ENCODE data around the gene NPR2.

The NPR2 gene

DNA sequence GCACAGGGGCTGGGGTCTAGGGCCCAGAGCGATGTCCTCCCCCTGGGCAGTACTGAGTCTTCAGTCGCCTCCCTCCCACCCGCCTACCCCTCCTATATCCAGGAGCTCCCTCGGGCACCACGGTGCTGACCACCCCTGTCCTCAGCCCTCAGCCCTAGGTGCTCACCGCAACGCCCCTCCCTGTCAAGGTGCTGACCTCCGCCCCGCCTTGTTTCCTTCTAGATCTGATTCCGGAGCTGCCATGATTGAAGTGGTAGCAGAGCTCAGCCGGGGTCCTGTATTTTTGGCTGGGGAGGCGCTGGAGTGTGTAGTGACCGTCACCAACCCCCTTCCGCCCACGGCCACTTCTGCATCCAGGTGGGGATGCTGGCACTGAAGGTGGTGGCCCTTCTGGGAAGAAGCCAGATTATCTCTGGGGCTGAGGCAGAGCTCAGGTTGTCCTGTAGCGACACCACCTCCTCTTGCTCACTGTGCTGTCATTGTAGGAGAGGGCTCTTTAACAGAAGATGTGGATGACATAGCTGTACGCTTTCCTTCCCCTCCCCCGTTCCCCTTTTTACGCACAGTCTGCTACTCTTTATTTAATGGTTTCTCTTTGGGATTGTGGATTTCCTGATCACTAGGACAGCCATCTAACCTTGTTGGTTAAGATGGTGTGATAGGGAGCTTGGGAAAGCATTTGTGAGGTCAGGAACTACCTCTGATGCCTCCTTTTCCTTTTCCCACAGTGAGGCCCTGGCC is 41.7 kb upstream of the NPR2 start:
- H4K12ac ChIP-seq (ENCODE audit: low read depth, low read length) = peak overlapping the region; percentile 91
- H3K36me3 ChIP-seq (ENCODE audit: control insufficient read depth in 1 of 2, insufficient read depth in 2 of 2, low read length in 2 of 2) = peaks cover 29 to 39% of the 10 kb centered on the region in 2 experiments
- peak overlapping the region; percentile 90 for H3K4me2 ChIP-seq (ENCODE audit: low read length)
- peak in 1 of 2 donors; percentile 58 for DNase-seq
- peaks cover 12% of the 10 kb centered on the region for H3K79me1 ChIP-seq (ENCODE audit: low read length)
- peak overlapping the region; percentile 94 for H4K8ac ChIP-seq (ENCODE audit: low read depth, low read length)
- H2AK5ac ChIP-seq (ENCODE audit: low read length) = peak overlapping the region; percentile 60
- H3K18ac ChIP-seq (ENCODE audit: low read length) = peak overlapping the region; percentile 99
- H3K27ac ChIP-seq (ENCODE audit: low read depth, low read length) = peak overlapping the region; percentile 89
- no peaks in the 10 kb centered on the region for H3K27me3 ChIP-seq (ENCODE audit: insufficient read depth, low read length)
- no CpG with 5 or more reads among the region's 19 CpGs for WGBS (ENCODE audit: extremely low coverage, insufficient coverage, insufficient read length)
- peak overlapping the region; percentile 92 for H3K14ac ChIP-seq (ENCODE audit: low read length)
- peak overlapping the region; percentile 84 for H3K4me3 ChIP-seq (ENCODE audit: low read depth, low read length)
- H3K9ac ChIP-seq (ENCODE audit: low read length) = peak overlapping the region; percentile 95
- H2BK5ac ChIP-seq (ENCODE audit: low read depth, low read length, poor library complexity) = peak overlapping the region; percentile 75
- peaks cover 16 to 29% of the 10 kb centered on the region in 2 experiments for H3K4me1 ChIP-seq (ENCODE audit: control insufficient read depth in 1 of 2, insufficient read depth in 2 of 2, low read length in 2 of 2)
- peak overlapping the region; percentile 86 for H2BK120ac ChIP-seq (ENCODE audit: insufficient read depth, low read length, poor library complexity)
- H3K9me3 ChIP-seq (ENCODE audit: insufficient read depth, low read depth, low read length) = no peaks in the 10 kb centered on the region
- peak overlapping the region; percentile 95 for H4K91ac ChIP-seq (ENCODE audit: low read depth, low read length)
- H3K79me2 ChIP-seq (ENCODE audit: control insufficient read depth, insufficient read depth, low read length, poor library complexity) = peaks cover 23% of the 10 kb centered on the region
- peak overlapping the region; percentile 43 for H3K4ac ChIP-seq (ENCODE audit: low read depth, low read length)
- peak overlapping the region; percentile 96 for H2AFZ ChIP-seq (ENCODE audit: insufficient read depth, low read length, poor library complexity)
- H2BK12ac ChIP-seq (ENCODE audit: low read length) = no peak overlapping the region
- H3K23ac ChIP-seq (ENCODE audit: low read length) = no peak overlapping the region

- H2BK120ac ChIP-seq (ENCODE audit: insufficient read depth, low read length, poor library complexity) = no peak overlapping the region
- peak overlapping the region; percentile 95 for H4K91ac ChIP-seq (ENCODE audit: low read depth, low read length)
- no peak overlapping the region for H2BK5ac ChIP-seq (ENCODE audit: low read depth, low read length, poor library complexity)
- peak overlapping the region; percentile 12 for H4K8ac ChIP-seq (ENCODE audit: low read depth, low read length)
- peak overlapping the region; percentile 90 for H3K4me2 ChIP-seq (ENCODE audit: low read length)
- peaks cover 12% of the 10 kb centered on the region for H3K79me1 ChIP-seq (ENCODE audit: low read length)
- no peak overlapping the region for H2AFZ ChIP-seq (ENCODE audit: insufficient read depth, low read length, poor library complexity)
- H3K36me3 ChIP-seq (ENCODE audit: control insufficient read depth in 1 of 2, insufficient read depth in 2 of 2, low read length in 2 of 2) = peaks cover 29 to 39% of the 10 kb centered on the region in 2 experiments
- no CpG with 5 or more reads among the region's 4 CpGs for WGBS (ENCODE audit: extremely low coverage, insufficient coverage, insufficient read length)
- peak overlapping the region; percentile 2 for H3K18ac ChIP-seq (ENCODE audit: low read length)
- no peak for DNase-seq
- no peak overlapping the region for H3K14ac ChIP-seq (ENCODE audit: low read length)
- H3K27ac ChIP-seq (ENCODE audit: low read depth, low read length) = no peak overlapping the region
- no peak overlapping the region for H3K23ac ChIP-seq (ENCODE audit: low read length)
- peak overlapping the region; percentile 35 for H3K9ac ChIP-seq (ENCODE audit: low read length)
- H3K4me3 ChIP-seq (ENCODE audit: low read depth, low read length) = no peak overlapping the region
- H3K79me2 ChIP-seq (ENCODE audit: control insufficient read depth, insufficient read depth, low read length, poor library complexity) = peaks cover 23% of the 10 kb centered on the region
- peaks cover 15 to 28% of the 10 kb centered on the region in 2 experiments for H3K4me1 ChIP-seq (ENCODE audit: control insufficient read depth in 1 of 2, insufficient read depth in 2 of 2, low read length in 2 of 2)
- peak overlapping the region; percentile 19 for H3K4ac ChIP-seq (ENCODE audit: low read depth, low read length)
- no peaks in the 10 kb centered on the region for H3K9me3 ChIP-seq (ENCODE audit: insufficient read depth, low read depth, low read length)
- H2AK5ac ChIP-seq (ENCODE audit: low read length) = peak overlapping the region; percentile 21
- no peak overlapping the region for H4K12ac ChIP-seq (ENCODE audit: low read depth, low read length)
- H2BK12ac ChIP-seq (ENCODE audit: low read length) = no peak overlapping the region
- no peaks in the 10 kb centered on the region for H3K27me3 ChIP-seq (ENCODE audit: insufficient read depth, low read length)
Observed at GRCh38 chr9:35750256-35750531, 41.2 kb upstream of the NPR2 start.

GRCh38 chr9:35753466-35753865 is 37.9 kb upstream of the NPR2 start:
- H2AK5ac ChIP-seq (ENCODE audit: low read length) = no peak overlapping the region
- no CpG with 5 or more reads among the region's 5 CpGs for WGBS (ENCODE audit: extremely low coverage, insufficient coverage, insufficient read length)

DNA sequence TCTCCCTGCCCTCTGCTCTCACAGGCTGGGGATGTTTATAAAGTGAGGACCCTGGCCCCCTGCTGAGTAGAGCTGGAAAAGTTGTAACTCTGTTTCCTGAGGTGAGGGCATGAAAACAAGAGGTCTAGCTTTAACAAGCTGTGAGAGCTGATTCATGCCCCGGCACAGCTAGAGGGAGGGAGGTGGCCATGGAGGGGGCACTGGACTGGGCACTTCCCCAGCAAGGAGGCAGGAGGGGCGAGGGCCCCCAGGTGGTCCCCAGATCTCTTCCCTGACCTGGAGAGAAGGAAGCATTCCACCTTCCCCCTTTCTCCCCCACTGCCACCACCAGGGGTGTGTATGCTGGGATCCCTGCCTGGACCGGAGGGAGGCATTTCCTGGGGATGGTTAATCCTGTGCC is 37.1 kb upstream of the NPR2 start, which contains the start of gene MSMP:
Gene MSMP (minus strand): TSS at position 13 of the 400 bp plus-strand sequence. CDS start 147 bp downstream, outside the sequence.
- H3K4ac ChIP-seq (ENCODE audit: low read depth, low read length) = no peak within 1 kb of the TSS
- no peak within 1 kb of the TSS for H2AK5ac ChIP-seq (ENCODE audit: low read length)
- H3K18ac ChIP-seq (ENCODE audit: low read length) = no peak within 1 kb of the TSS
- no peaks in the 10 kb centered on the region for H3K9me3 ChIP-seq (ENCODE audit: insufficient read depth, low read depth, low read length)
- H2BK120ac ChIP-seq (ENCODE audit: insufficient read depth, low read length, poor library complexity) = no peak within 1 kb of the TSS
- peaks cover 13% of the 10 kb centered on the region for H3K79me1 ChIP-seq (ENCODE audit: low read length)
- peaks cover 29 to 39% of the 10 kb centered on the region in 2 experiments for H3K36me3 ChIP-seq (ENCODE audit: control insufficient read depth in 1 of 2, insufficient read depth in 2 of 2, low read length in 2 of 2)
- H3K14ac ChIP-seq (ENCODE audit: low read length) = no peak within 1 kb of the TSS
- H2BK5ac ChIP-seq (ENCODE audit: low read depth, low read length, poor library complexity) = no peak within 1 kb of the TSS
- no peak within 1 kb of the TSS for H4K12ac ChIP-seq (ENCODE audit: low read depth, low read length)
- no peaks in the 10 kb centered on the region for H3K27me3 ChIP-seq (ENCODE audit: insufficient read depth, low read length)
- H3K4me2 ChIP-seq (ENCODE audit: low read length) = no peak within 1 kb of the TSS
- H3K27ac ChIP-seq (ENCODE audit: low read depth, low read length) = no peak within 1 kb of the TSS
- DNase-seq = no peak
- H4K91ac ChIP-seq (ENCODE audit: low read depth, low read length) = no peak within 1 kb of the TSS
- H3K9ac ChIP-seq (ENCODE audit: low read length) = no peak within 1 kb of the TSS
- no peak within 1 kb of the TSS for H2AFZ ChIP-seq (ENCODE audit: insufficient read depth, low read length, poor library complexity)
- H4K8ac ChIP-seq (ENCODE audit: low read depth, low read length) = no peak within 1 kb of the TSS
- no peak within 1 kb of the TSS for H3K23ac ChIP-seq (ENCODE audit: low read length)
- no peak within 1 kb of the TSS for H3K4me3 ChIP-seq (ENCODE audit: low read depth, low read length)
- no peak within 1 kb of the TSS for H2BK12ac ChIP-seq (ENCODE audit: low read length)
- WGBS (ENCODE audit: extremely low coverage, insufficient coverage, insufficient read length) = no CpG with 5 or more reads among the region's 3 CpGs
- peaks cover 3% of the 10 kb centered on the region for H3K79me2 ChIP-seq (ENCODE audit: control insufficient read depth, insufficient read depth, low read length, poor library complexity)
- H3K4me1 ChIP-seq (ENCODE audit: control insufficient read depth in 1 of 2, insufficient read depth in 2 of 2, low read length in 2 of 2) = peaks cover 4 to 15% of the 10 kb centered on the region in 2 experiments

More at GRCh38 chr9:35753466-35753865, 37.9 kb upstream of the NPR2 start:
- Histone ChIP-seq H3K9me3 (ENCODE audit: insufficient read depth, low read depth, low read length) (no peaks in the 10 kb centered on the region), H4K91ac (ENCODE audit: low read depth, low read length) (no peak overlapping the region), H2BK5ac (ENCODE audit: low read depth, low read length, poor library complexity) (no peak overlapping the region), H3K23ac (ENCODE audit: low read length) (no peak overlapping the region), H3K4me3 (ENCODE audit: low read depth, low read length) (no peak overlapping the region), H3K79me2 (ENCODE audit: control insufficient read depth, insufficient read depth, low read length, poor library complexity) (peaks cover 8% of the 10 kb centered on the region), H3K4ac (ENCODE audit: low read depth, low read length) (no peak overlapping the region), H3K4me1 (ENCODE audit: control insufficient read depth in 1 of 2, insufficient read depth in 2 of 2, low read length in 2 of 2) (peaks cover 4 to 15% of the 10 kb centered on the region in 2 experiments), H3K9ac (ENCODE audit: low read length) (no peak overlapping the region), H3K27ac (ENCODE audit: low read depth, low read length) (no peak overlapping the region), H4K8ac (ENCODE audit: low read depth, low read length) (no peak overlapping the region), H3K18ac (ENCODE audit: low read length) (no peak overlapping the region), H3K79me1 (ENCODE audit: low read length) (peaks cover 21% of the 10 kb centered on the region), H3K36me3 (ENCODE audit: control insufficient read depth in 1 of 2, insufficient read depth in 2 of 2, low read length in 2 of 2) (peaks cover 29 to 39% of the 10 kb centered on the region in 2 experiments), H2AFZ (ENCODE audit: insufficient read depth, low read length, poor library complexity) (no peak overlapping the region), H3K27me3 (ENCODE audit: insufficient read depth, low read length) (no peaks in the 10 kb centered on the region), H2BK120ac (ENCODE audit: insufficient read depth, low read length, poor library complexity) (no peak overlapping the region), H2BK12ac (ENCODE audit: low read length) (no peak overlapping the region), H3K14ac (ENCODE audit: low read length) (no peak overlapping the region), H3K4me2 (ENCODE audit: low read length) (no peak overlapping the region), H4K12ac (ENCODE audit: low read depth, low read length) (no peak overlapping the region)
- no peak for DNase-seq
